Purkinje cell (primary cell): ENCODE results near the gene MOK. TPM values are rescaled to one million over a fixed set of nuclear protein-coding genes. Genes with fewer than 3 reads are reported as not detected.

Source experiments
- polyA plus RNA-seq: library from polyadenylated mRNA; unstranded; fragments of >200 nt; fragmentation: Nextera tagmentation; gene quantifications from 2 replicates; pipeline ENCODE4 v1.2.1, GENCODE V29; 2014

MOK gene
- 24.9 and 29.5 TPM in 2 replicates for polyA plus RNA-seq

DNA sequence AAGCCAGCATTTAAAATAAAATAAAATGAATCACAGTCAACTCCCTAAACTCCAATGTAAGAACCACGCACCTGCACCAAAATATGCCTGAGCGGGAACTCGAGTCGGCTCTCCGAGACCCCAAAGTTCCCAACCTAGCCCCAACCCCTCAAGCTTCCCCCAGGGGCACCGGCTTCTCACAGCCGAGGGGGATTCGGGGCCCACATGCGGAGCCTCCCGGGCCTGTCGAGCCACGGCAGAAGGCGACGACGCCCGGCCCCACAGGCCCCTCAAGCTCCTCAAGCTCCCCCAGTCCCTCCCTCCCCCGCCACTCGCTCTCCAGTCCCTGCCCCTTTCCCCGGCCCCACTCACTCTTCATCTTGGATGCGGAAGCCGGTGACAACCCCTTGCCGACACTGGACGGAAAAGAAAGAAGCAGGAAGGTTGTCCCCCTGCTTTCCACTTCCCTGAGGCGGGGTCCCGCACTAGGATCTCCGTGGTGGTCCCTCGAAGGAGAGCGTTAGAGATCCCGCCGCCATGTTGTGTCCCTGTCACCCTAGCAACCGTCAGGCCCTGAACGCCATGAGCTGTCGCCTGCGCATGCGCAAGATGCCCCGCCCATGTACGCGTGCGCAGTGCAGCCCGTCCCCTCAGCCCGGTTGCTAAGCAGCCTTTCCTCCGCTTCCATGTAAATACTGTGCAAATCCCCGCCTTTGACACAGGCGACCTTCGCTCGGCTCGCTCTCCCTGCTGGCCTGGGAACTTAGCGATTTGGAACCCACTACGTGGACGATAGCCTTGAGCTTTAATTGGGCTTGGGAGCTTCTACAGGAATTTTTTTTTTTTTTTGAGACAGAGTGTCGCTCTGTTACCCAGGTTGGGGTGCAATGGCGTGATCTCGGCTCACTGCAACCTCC, at the start of gene MOK:
Gene MOK, minus strand, starts transcription at position 554 of the 896 bp plus-strand sequence. Its CDS starts 196 bp downstream, at position 358.

DNA sequence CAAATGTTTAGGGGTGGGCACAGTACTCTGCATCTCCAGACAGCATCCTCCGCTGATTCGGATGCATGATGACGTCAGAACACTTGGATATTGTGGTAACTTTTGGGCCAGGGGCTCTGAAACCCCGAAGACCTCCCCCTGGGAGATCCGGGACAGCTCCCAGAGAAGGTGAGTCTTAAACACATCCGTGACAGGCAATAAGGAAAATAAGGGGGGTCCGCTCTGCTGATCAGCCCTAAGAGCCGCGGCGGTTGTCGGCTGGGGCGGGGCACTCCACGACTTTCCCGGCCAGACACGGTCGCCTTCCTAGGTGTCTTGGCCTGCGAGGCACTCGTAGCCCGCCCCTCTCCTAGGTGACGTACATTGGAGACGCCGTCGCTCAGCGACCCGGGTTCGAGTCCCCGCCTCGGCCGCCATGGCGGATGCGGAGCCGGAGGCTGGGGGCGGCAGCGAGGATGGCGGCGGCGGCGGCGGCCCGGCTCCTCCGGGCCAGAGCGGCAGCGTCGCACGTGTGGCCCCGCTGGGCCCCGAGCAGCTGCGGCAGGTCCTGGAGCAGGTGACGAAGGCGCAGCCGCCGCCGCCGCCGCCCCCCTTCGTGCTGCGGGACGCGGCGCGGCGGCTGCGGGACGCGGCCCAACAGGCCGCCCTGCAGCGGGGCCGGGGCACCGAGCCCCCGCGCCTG, 14.5 kb upstream of the MOK start, which contains the start of gene ZNF839:
Gene ZNF839, plus strand, starts transcription at position 396 of the 682 bp plus-strand sequence. Its CDS starts 20 bp downstream, at position 416.

Other genes with a start within 250 kb of the MOK start
- gene HSP90AA1, start 218.1 kb downstream of the MOK start, polyA plus RNA-seq = 3,871 and 4,516 TPM in 2 replicates
- gene WDR20, start 165.3 kb downstream of the MOK start, polyA plus RNA-seq = 22.5 and 24.9 TPM in 2 replicates
- gene ZNF839, start 14.6 kb upstream of the MOK start, polyA plus RNA-seq = 1.6 and 6.7 TPM in 2 replicates
- 40.3 and 47.3 TPM in 2 replicates for gene CINP, start 57.7 kb upstream of the MOK start, polyA plus RNA-seq
- 0.67 and 4.4 TPM in 2 replicates for gene TECPR2, start 57.8 kb upstream of the MOK start, polyA plus RNA-seq
- gene ANKRD9, start 204.6 kb upstream of the MOK start, polyA plus RNA-seq = 0.50 and 0.95 TPM in 2 replicates